ENCODE measurements around the gene EZH2. TPM values are rescaled to one million over a fixed set of nuclear protein-coding genes. Genes with fewer than 3 reads are reported as not detected.
A peak's percentile ranks its signal among the peaks of the same experiment; 100 is the strongest.

EZH2 gene
- total RNA-seq, 1 experiment from 2014 or later = 13.4 TPM

DNA sequence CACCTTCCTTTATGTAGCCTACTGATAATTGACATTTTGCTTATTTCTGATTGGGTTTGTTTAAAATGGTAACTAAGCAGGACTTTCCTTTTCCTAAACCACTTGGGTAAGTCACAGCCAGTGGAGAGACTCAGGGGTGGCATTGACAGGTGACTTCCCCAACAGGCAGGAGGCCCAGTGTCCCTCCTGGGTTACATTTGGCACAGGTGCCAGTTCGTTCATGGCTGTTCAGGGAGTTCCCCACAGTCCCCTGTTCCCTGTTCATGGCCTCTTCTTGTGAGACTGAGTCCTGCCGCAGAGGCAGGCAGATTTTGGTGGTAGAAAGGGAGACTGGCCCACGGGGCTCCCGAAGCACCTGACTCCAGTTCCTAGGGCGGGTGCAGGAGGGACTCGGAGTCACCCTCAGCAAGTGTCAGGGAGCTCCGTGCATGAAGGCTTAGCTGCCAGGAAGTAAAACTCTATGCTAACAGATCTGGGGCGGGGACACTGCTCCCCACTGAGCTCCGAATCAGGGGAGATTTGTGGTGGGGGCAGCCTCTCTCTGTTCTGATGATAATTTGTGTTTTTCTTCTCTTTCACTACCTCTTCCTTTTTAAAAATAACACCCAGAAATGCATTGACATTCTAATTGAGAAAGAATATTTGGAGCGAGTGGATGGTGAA is 84.1 kb downstream of the EZH2 start:
- no peak for DNase-seq (ENCODE audit: low read depth, low spot score)
- in situ Hi-C loops (cut with HindIII; ENCODE audit: low pct_unique_long_range_greater_than_20kb, low sequenced_read_pairs) = no loop called here

- DNase-seq (ENCODE audit: low read depth, low spot score) = peak; percentile 21
- in situ Hi-C loops (cut with HindIII; ENCODE audit: low pct_unique_long_range_greater_than_20kb, low sequenced_read_pairs) = no loop called here
Observed at GRCh38 chr7:148796841-148797240, 87.2 kb downstream of the EZH2 start.

GRCh38 chr7:148794476-148794875 is 89.6 kb downstream of the EZH2 start:
- in situ Hi-C loops (cut with HindIII; ENCODE audit: low pct_unique_long_range_greater_than_20kb, low sequenced_read_pairs) = no loop called here
- DNase-seq (ENCODE audit: low read depth, low spot score) = no peak

GRCh38 chr7:148793590-148793989 is 90.5 kb downstream of the EZH2 start:
- in situ Hi-C loops (cut with HindIII; ENCODE audit: low pct_unique_long_range_greater_than_20kb, low sequenced_read_pairs) = no loop called here
- no peak for DNase-seq (ENCODE audit: low read depth, low spot score)

DNA sequence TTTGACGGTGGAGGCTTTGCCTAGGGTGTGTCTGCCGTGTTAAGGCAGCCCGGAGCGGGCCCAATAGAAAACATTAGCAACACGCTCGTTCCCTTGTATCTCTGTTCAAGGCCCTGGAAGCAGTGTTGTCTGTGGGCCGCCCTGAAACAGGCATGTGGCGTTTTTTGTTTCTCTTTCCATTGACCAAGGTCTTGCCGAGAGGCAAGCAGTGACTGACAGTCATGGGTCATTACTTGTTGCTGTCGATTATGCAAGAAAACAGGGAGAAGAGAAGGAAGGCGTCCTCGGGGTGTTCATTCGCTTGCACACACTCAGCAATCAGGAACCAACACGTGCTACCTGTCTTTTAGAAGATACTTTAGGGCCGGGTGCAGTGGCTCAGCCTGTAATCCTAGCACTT is 92.5 kb downstream of the EZH2 start:
- in situ Hi-C loops (cut with HindIII; ENCODE audit: low pct_unique_long_range_greater_than_20kb, low sequenced_read_pairs) = no loop called here
- no peak for DNase-seq (ENCODE audit: low read depth, low spot score)

GRCh38 chr7:148790850-148791249 is 93.2 kb downstream of the EZH2 start:
- in situ Hi-C loops (cut with HindIII; ENCODE audit: low pct_unique_long_range_greater_than_20kb, low sequenced_read_pairs) = no loop called here
- no peak for DNase-seq (ENCODE audit: low read depth, low spot score)

- no peak for DNase-seq (ENCODE audit: low read depth, low spot score)
- in situ Hi-C loops (cut with HindIII; ENCODE audit: low pct_unique_long_range_greater_than_20kb, low sequenced_read_pairs) = no loop called here
Observed at GRCh38 chr7:148790131-148790726, 93.9 kb downstream of the EZH2 start.

- in situ Hi-C loops (cut with HindIII; ENCODE audit: low pct_unique_long_range_greater_than_20kb, low sequenced_read_pairs) = no loop called here
- DNase-seq (ENCODE audit: low read depth, low spot score) = no peak
Observed at GRCh38 chr7:148789220-148789619, 94.9 kb downstream of the EZH2 start.

DNA sequence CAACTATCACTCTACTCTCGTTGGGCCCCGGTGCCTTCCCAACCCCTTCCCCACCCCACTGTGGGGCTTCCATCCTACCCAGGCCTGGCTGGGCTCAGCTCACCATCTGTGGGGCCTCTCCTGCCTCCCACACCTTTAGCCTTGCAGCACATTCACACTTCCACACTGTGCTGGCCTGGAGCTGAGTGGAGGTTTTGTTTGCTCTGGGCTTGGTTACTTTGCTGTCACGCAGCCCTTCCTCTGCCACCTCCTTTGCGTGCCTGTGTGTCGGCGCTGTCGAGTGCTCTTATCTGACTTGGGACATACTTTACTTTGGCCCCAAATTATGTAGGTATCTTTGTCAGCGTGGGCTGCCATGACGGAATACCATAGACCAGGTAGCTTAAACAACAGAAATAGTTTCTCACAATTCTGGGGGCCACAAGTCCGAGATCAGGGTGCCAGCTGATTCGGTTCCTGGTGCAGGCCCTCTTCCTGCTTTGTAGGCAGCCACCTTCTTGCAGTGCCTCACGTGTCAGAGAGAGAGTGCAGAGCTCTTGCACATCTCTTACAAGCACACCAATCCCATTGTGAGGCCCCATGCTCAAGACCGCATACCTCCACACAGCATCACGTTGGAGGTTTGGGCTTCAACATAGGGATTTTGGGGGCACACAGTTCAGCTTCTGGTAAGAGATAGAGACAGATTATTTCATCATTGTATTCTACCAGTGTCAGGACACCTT is 96.4 kb downstream of the EZH2 start:
- DNase-seq (ENCODE audit: low read depth, low spot score) = no peak
- in situ Hi-C loops (cut with HindIII; ENCODE audit: low pct_unique_long_range_greater_than_20kb, low sequenced_read_pairs) = no loop called here

- no peak for DNase-seq (ENCODE audit: low read depth, low spot score)
- in situ Hi-C loops (cut with HindIII; ENCODE audit: low pct_unique_long_range_greater_than_20kb, low sequenced_read_pairs) = no loop called here
Observed at GRCh38 chr7:148783801-148784527, 100.1 kb downstream of the EZH2 start.

GRCh38 chr7:148782757-148783456 is 101.2 kb downstream of the EZH2 start:
- in situ Hi-C loops (cut with HindIII; ENCODE audit: low pct_unique_long_range_greater_than_20kb, low sequenced_read_pairs) = no loop called here

DNA sequence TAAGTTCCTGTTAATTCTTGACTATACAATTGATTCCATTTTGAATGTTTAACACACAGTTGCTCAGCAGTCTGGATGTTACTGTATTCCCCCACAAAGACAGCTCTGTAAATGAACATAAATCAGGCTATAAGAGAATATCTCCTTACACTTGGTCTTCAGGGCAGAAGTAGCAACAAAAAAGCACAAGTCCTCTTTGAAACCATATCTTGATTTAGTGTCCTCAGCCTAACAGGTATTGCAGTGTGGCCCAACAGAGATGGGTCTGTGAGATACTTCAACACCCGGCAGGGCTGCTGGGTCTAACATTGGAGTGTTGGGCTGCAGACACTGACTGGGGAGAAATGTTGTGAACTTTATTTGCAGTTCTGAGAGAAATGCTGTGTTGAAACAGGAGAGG is 109.6 kb downstream of the EZH2 start:
- in situ Hi-C loops (cut with HindIII; ENCODE audit: low pct_unique_long_range_greater_than_20kb, low sequenced_read_pairs) = no loop called here
- no peak for DNase-seq (ENCODE audit: low read depth, low spot score)

More at GRCh38 chr7:148782757-148783456, 101.2 kb downstream of the EZH2 start:
- DNase-seq (ENCODE audit: low read depth, low spot score) = no peak

DNA sequence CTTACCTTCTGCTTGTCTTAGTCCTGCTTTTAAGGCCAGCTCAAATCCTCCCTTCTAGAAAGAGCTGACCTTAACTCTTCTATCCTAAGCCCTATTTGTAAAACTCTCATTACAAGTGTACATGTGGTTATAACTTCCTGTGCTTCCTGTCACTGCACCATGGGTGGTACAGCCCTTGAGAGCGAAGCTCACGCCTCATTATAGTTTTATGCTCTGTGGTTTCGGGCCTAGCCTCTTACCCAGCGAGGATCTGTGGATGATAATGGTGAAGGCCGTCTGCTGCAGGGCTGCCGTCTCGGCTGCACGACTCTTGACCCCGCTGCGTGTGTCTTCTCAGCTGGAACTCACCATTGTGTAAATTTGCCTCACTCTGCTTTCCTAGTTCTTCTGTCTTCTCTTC is 110.8 kb downstream of the EZH2 start:
- DNase-seq (ENCODE audit: low read depth, low spot score) = no peak
- in situ Hi-C loops (cut with HindIII; ENCODE audit: low pct_unique_long_range_greater_than_20kb, low sequenced_read_pairs) = no loop called here

GRCh38 chr7:148772297-148773089 is 111.6 kb downstream of the EZH2 start:
- no peak for DNase-seq (ENCODE audit: low read depth, low spot score)
- in situ Hi-C loops (cut with HindIII; ENCODE audit: low pct_unique_long_range_greater_than_20kb, low sequenced_read_pairs) = no loop called here

DNA sequence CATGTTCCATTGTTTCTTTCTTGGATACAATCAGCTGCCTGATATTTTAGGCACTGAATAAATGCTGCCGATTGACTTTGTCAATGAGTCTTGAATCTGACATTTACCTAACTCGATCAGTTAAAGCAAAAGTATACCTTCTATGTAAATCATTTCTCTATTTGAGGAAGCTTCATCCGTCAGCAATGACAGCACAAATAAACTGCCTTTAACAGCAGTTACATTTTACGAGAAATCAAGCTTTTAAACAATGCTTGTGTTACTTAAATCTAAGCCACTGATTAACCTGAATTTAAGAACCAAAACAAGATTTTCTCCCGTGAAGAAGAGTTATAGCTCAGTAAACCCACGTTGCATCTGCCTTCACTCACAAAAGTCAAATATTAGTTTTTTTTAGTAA is 114.1 kb downstream of the EZH2 start:
- in situ Hi-C loops (cut with HindIII; ENCODE audit: low pct_unique_long_range_greater_than_20kb, low sequenced_read_pairs) = no loop called here
- no peak for DNase-seq (ENCODE audit: low read depth, low spot score)

DNA sequence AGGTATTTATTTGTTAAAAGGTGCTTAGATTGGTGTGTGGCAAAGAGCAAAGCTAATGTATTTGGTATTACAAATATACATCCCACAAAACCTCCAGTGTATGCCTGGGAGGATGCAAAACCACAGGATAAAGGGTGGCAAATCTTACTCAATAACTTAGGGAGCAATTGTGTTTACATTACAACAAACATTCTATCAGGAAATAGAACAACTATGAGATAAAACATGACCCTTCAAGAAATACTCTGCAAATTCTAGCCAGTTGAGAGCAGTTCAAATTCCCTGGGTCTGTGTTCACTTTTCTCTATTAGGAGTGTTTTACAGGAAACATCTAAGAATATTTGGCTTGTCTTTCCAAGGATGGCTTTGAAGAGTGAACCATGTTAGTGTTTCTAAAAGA is 120.5 kb downstream of the EZH2 start:
- no peak for DNase-seq (ENCODE audit: low read depth, low spot score)
- in situ Hi-C loops (cut with HindIII; ENCODE audit: low pct_unique_long_range_greater_than_20kb, low sequenced_read_pairs) = no loop called here

Measured in SK-MEL-5 (cell line).